ENCODE results near the gene SAMD4B.
A peak's percentile ranks its signal among the peaks of the same experiment; 100 is the strongest.
"Not testable (repeated sequence)": the region's sequence is repeated elsewhere in the genome, so short reads cannot be mapped to it uniquely, and the experiment has no call there.

SAMD4B gene

DNA sequence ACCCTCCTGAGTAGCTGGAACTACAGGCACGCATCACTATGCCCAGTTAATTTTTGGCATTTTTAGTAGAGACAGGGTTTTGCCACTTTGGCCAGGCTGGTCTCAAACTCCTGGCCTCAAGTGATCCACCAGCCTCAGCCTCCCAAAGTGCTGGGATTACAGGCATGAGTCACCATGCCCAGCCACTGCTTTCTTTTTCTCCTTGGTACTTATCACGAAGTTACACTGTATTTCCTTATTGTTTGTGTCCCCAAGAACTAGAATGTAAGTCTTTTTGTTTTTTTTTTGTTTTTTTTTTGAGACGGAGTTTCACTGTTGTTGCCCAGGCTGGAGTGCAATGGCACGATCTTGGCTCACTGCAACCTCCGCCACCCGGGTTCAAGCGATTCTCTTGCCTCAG lies 2.1 kb upstream of the SAMD4B start:
- H3K36me3 Mint-ChIP-seq (ENCODE audit: low read depth); DNase-seq; ATAC-seq; H3K27me3 Mint-ChIP-seq; H3K9me3 Mint-ChIP-seq: not testable (repeated sequence)
- H3K4me3 Mint-ChIP-seq: peak overlapping the region; percentile 87
- H3K4me1 Mint-ChIP-seq: peaks cover 61% of the 10 kb centered on the region
- peak overlapping the region; percentile 82 for H3K27ac Mint-ChIP-seq

DNA sequence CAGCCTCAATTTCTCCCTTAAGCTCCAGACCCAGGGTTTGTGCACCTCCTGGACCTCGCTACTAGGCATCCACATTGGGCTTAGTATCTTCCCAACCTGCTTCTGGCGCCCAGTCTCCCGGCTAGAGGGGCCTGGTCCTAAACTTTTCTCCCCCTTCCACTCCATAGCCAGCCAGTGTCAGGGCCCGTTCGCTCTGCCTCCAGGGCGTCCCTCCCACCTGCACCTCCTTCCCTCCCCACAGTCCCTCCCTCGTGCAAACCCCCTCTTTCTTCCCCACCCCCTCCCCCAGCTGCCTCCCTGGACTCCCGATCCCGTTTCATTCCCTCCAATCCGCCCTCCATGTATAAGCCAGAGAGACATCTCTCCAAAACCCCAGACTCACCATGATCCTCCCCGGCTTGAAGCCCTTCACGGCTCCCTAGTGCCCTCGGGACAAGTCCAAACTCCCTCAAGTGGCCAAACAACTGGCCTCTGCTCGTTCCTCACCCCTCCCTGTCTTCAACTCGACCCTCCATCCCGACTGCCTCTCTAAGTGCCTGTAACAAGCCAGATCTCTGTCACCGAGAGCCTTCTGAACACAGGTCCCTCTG lies 997 bp upstream of the SAMD4B start:
- H3K9me3 Mint-ChIP-seq: no peaks in the 10 kb centered on the region
- H3K4me1 Mint-ChIP-seq: peaks cover 63% of the 10 kb centered on the region
- DNase-seq (peak; percentile 36), ATAC-seq (peak; percentile 4)
- H3K4me3 Mint-ChIP-seq: peak overlapping the region; percentile 87
- H3K27me3 Mint-ChIP-seq: no peaks in the 10 kb centered on the region
- peaks cover 3% of the 10 kb centered on the region for H3K36me3 Mint-ChIP-seq (ENCODE audit: low read depth)
- H3K27ac Mint-ChIP-seq: peak overlapping the region; percentile 82

DNA sequence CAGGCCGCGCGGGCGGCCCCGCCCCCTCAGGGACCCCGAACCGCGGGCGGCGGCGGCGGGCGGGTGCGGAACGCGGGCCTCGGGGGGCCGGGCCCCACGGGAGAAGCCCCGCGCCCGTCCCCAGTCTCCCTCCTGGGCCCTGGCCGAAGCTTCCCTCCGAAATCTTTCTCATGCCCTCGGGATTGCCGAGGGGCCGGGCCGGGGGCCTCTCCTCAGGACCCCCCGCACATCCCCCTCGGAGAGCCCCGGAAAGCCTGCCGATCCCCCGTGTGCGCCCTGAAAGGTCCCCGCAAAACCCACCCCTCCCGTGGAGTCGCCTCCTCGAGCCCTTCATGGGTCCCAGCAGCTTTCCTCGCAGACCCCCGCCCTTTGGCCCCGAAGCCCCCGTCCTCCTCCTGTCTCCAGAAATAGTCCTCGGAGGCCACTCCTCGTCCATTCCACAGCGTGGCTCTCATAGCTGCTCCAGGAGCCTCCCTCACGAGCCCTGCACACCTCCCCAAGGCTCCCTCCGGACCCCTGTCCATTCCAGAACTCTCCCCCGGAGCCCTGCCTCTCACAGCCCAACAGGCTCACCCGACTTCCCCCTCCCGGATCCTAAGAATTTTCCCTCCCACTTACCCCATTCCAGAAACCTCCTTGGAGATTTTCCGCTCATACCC lies 555 bp downstream of the SAMD4B start:
- Mint-ChIP-seq H3K36me3 (ENCODE audit: low read depth) (peaks cover 7% of the 10 kb centered on the region), H3K4me3 (peak overlapping the region; percentile 82), H3K27ac (peak overlapping the region; percentile 75), H3K27me3 (no peaks in the 10 kb centered on the region), H3K9me3 (no peaks in the 10 kb centered on the region), H3K4me1 (peaks cover 67% of the 10 kb centered on the region)
- ATAC-seq (no peak), DNase-seq (no peak)

DNA sequence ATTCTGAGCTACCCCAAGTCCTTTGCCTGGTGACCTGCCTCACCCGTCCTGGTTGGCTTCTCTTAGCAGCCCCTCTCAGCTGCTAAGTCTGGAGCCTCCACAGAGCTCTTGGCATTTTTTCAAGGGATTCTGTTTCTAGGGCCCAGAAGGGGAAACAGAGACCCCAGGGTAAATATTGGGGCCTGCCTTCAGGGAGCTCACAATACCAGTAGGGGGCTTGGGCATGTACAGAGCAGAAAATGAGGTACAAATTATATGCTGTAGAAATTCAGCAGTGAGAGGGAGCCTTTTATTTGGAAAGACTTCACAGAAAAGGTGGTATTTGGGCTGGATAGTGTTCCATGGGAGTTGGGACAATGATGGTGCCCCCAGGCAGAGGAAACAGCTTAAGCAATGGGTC lies 3.7 kb downstream of the SAMD4B start:
- H3K27ac Mint-ChIP-seq: no peak overlapping the region
- H3K9me3 Mint-ChIP-seq: no peaks in the 10 kb centered on the region
- H3K4me3 Mint-ChIP-seq: no peak overlapping the region
- H3K27me3 Mint-ChIP-seq: no peaks in the 10 kb centered on the region
- no peak for ATAC-seq
- H3K4me1 Mint-ChIP-seq: peaks cover 64% of the 10 kb centered on the region
- no peak for DNase-seq
- H3K36me3 Mint-ChIP-seq (ENCODE audit: low read depth): peaks cover 21% of the 10 kb centered on the region

DNA sequence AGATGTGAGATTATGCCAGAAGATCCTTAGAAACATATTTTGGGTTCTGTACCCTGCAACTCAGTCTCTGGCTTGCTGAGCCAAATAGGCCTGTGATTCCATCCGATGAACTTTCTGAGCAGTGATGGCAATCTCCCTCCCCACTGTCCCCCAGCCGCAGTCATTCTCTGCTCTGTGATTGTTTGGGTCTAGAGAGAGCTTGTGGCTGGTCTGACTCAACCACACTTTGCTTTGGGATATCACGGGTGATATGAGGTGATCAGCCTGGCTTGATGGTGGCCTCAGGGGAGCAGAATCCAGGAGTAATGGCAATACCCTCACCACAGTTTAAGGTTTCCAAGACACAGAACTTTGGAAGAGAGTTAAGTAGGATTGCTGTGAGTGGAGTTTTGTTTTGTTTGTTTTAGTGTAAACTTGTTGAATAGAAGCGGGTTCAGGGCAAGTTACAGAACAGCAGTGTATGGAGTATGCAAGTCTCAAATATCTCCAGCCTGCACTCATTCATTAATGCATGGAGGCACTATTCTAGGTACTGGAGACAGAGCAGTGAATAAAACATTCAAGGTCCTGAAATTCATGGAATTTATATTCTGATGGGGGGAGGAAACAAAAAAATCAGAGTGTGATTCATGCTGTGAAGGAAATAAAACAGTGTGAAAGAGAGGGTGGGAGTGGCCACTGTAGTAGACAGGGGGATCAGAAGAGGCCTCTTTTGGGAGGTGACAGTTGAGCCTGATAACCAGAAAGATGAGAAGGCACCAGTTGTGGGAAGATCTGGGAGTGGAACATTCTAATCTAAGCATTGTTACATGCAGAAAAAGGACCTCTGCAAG lies 5.3 kb downstream of the SAMD4B start:
- Mint-ChIP-seq H3K4me3 (no peak overlapping the region), H3K27me3 (no peaks in the 10 kb centered on the region), H3K9me3 (no peaks in the 10 kb centered on the region), H3K4me1 (peaks cover 75% of the 10 kb centered on the region), H3K36me3 (ENCODE audit: low read depth) (peaks cover 29% of the 10 kb centered on the region), H3K27ac (peak overlapping the region; percentile 28)
- DNase-seq: no peak
- ATAC-seq: peak; percentile 48

DNA sequence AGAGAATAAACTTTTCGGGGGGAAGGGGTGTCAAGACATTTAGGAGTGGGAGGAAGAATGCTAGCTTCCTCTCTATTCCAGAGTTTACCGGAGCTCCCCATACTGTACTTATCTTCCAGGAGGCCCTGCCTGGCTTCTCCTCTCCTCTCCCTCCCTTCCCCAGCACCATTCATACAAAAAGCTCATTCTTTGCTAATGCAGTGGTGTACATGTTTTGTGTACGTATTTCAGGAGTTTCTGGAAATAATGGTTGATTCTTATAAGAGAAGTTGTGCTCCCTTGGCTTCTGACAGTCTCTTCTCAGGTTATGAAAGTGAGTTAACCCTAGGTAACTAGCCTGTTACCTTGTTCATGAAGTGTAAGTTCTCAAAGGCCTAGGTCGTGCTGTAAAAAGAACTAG lies 7.1 kb downstream of the SAMD4B start:
- DNase-seq: no peak
- Mint-ChIP-seq H3K36me3 (ENCODE audit: low read depth) (peaks cover 32% of the 10 kb centered on the region), H3K4me3 (no peak overlapping the region), H3K27ac (no peak overlapping the region), H3K9me3 (no peaks in the 10 kb centered on the region), H3K4me1 (peaks cover 62% of the 10 kb centered on the region), H3K27me3 (no peaks in the 10 kb centered on the region)
- no peak for ATAC-seq

DNA sequence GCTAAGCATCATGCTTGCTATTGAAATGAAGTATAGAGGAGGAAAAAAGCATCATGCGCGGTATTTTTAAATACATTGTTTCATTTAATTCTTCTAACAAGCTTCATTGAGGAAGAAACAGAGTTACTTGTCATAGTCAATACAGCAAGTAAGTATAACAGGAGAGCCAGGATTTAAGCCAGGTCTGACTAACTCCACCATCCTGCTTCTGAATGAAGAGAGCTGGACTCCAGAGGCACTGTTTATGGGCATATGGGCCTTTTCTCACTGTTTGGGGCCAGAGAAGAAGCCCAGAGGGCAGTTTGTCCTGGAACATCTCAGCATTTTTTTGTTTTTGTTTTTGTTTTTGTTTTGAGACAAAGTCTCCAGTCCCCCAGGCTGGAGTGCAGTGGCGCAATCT lies 7.9 kb downstream of the SAMD4B start:
- H3K4me3 Mint-ChIP-seq: no peak overlapping the region
- no peaks in the 10 kb centered on the region for H3K27me3 Mint-ChIP-seq
- H3K27ac Mint-ChIP-seq: no peak overlapping the region
- H3K36me3 Mint-ChIP-seq (ENCODE audit: low read depth): peaks cover 33% of the 10 kb centered on the region
- peaks cover 54% of the 10 kb centered on the region for H3K4me1 Mint-ChIP-seq
- DNase-seq: no peak
- H3K9me3 Mint-ChIP-seq: no peaks in the 10 kb centered on the region
- no peak for ATAC-seq

DNA sequence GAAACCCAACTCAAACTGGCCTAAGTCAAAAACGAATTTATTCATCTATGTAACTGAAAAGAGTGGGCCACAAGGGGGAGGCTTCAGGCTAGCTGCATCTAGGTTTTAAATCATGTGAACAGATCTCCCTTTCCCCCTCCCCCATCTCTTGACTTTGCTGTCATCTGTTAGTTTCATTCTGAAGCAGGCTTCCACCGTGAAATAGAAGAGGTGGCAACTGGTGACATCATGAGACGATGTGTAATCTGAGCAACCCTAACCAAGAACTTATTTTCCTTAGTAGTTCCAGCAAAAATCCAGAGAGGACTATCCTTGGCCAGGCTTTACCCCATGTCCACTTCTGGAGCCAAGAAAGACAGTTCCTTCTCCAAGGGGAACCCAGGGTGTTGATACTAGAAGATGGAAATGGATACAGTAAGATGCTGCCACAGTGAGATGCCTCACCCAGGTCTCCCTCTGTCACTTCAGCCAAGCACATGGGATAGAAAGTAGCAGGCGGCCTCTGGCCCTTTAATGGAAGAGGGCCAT lies 9.4 kb downstream of the SAMD4B start:
- Mint-ChIP-seq H3K9me3 (no peaks in the 10 kb centered on the region), H3K4me3 (no peak overlapping the region), H3K27me3 (no peaks in the 10 kb centered on the region), H3K36me3 (ENCODE audit: low read depth) (peaks cover 47% of the 10 kb centered on the region), H3K4me1 (peaks cover 41% of the 10 kb centered on the region), H3K27ac (peak overlapping the region; percentile 60)
- DNase-seq (peak; percentile 34), ATAC-seq (peak; percentile 83)

DNA sequence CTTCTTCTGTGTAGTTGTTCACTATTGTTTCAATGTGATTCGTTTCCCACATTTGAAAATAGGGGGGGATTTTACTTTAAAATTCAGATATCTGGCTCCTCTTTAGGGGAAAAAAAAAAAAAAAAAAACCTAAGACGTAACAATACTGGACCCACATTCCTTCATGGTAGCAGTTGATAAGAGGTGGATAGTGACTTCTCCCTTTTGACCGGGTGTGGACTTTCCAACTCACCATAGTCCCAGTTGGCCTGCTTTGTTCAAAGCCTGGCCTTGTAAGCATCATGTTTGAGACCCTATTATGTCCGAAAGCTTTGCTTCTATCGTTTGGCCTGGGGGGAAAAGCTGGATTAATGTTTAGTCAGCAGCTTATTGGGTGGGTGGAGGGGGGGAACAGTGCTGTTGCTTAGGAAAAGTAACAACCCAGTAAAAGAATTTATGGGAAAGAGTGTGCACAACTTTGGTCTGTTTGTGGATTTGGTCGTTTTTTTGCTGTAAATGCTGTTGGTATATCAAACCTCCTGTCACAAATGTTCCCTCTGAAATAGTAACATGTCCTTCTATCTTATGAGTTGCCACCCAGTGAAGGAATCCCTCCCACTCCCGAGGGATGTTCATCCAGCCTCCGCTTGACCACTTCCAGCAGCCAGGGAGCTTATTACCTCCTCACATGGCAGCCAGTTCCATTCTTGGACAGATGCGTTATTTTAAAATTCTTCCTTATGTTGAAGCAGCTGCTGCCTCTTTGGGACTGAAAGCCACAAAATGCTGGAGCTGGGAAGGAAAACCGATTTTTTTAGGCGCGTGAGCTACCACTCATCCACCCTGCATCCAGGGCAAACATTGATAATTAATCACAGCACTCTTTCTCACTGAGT lies 10.4 kb downstream of the SAMD4B start:
- H3K27ac Mint-ChIP-seq: peak overlapping the region; percentile 60
- peaks cover 31% of the 10 kb centered on the region for H3K4me1 Mint-ChIP-seq
- H3K27me3 Mint-ChIP-seq: no peaks in the 10 kb centered on the region
- no peaks in the 10 kb centered on the region for H3K9me3 Mint-ChIP-seq
- no peak overlapping the region for H3K4me3 Mint-ChIP-seq
- peaks cover 52% of the 10 kb centered on the region for H3K36me3 Mint-ChIP-seq (ENCODE audit: low read depth)
- no peak for DNase-seq
- no peak for ATAC-seq

DNA sequence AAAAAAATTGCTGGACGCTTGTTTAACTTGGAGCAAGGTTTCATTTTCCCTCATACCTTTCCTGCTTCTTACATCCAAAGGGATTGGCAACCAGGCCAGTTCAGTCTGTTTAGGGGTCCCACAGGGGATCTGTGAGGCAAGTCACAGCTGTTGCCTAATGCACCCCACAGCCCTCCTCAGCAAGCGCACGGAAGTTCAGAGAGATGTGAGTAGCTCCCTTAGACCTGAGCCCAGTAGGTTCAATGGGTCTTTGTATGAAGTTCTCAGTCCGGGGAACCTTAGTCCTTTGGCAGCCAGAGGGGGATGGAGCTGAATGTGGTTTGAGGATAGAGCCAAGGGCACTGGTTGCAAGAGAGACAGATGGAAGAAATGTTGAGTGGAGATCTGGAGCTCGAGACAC lies 13.0 kb downstream of the SAMD4B start:
- H3K4me3 Mint-ChIP-seq: no peak overlapping the region
- peaks cover 15% of the 10 kb centered on the region for H3K4me1 Mint-ChIP-seq
- no peak for ATAC-seq
- no peak for DNase-seq
- H3K27ac Mint-ChIP-seq: no peak overlapping the region
- H3K36me3 Mint-ChIP-seq (ENCODE audit: low read depth): peaks cover 47% of the 10 kb centered on the region
- H3K27me3 Mint-ChIP-seq: no peaks in the 10 kb centered on the region
- H3K9me3 Mint-ChIP-seq: no peaks in the 10 kb centered on the region

DNA sequence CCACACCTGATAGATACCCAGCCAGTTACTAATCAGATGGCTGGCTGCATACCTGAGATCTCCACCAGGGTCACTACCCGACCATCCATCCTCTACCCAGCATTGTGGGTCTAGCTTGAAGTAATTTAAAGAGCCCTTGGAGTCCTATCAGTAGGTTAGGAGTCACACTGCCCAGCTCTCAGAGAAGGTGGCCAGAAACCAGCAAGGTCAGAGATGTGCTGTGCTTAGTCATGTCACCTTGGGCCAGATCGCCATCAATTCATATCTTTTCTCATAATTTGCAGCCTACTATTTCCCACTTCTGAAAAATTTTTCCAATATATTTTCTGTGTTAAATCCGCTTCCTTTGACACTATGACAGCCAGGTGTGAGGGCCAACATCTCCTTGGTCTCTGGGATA lies 13.9 kb downstream of the SAMD4B start:
- peaks cover 48% of the 10 kb centered on the region for H3K36me3 Mint-ChIP-seq (ENCODE audit: low read depth)

DNA sequence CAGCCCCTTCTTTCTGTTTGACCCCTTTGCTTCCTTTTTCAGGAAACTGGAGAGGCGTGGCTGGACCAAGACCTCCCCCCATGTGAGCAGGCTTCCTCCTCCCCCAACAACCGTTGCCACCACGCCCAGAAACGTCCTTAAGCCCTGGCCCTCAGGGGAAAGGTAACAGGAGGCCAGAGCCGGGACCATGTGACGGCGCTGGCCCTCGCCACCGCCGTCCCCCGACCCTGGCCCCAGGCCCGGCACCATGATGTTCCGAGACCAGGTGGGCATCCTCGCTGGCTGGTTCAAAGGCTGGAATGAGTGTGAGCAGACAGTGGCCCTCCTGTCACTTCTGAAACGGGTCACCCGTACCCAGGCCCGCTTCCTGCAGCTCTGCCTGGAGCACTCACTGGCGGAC lies 14.4 kb downstream of the SAMD4B start:
- peaks cover 47% of the 10 kb centered on the region for H3K36me3 Mint-ChIP-seq (ENCODE audit: low read depth)
- H3K27me3 Mint-ChIP-seq: no peaks in the 10 kb centered on the region
- peaks cover 7% of the 10 kb centered on the region for H3K4me1 Mint-ChIP-seq
- DNase-seq: no peak
- no peak overlapping the region for H3K4me3 Mint-ChIP-seq
- H3K9me3 Mint-ChIP-seq: no peaks in the 10 kb centered on the region
- H3K27ac Mint-ChIP-seq: no peak overlapping the region
- no peak for ATAC-seq

More for the DNA sequence above, 13.9 kb downstream of the SAMD4B start:
- Mint-ChIP-seq H3K9me3 (no peaks in the 10 kb centered on the region), H3K4me1 (peaks cover 13% of the 10 kb centered on the region), H3K4me3 (no peak overlapping the region), H3K27ac (no peak overlapping the region), H3K27me3 (no peaks in the 10 kb centered on the region)
- ATAC-seq (no peak), DNase-seq (no peak)

DNA sequence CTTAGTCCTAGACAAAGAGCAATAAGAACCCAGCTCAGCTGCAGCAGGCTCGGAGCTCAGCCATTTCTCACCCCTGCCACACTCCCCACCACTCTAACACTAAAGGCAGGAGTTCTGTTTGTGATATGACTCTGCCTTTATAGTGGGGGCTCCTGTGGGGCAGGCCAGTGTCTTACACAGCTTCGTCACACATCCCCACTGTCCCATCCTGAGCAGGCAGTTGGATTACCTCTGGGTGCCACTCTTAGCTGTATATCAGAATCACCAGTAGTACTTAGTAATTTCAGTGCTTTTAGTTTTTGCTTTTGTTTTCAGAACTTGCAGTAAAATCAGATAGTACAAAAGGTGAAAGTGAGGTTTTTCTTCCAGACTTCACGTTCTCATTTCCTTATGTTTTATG lies 16.8 kb downstream of the SAMD4B start:
- H3K27me3 Mint-ChIP-seq: no peaks in the 10 kb centered on the region
- no peaks in the 10 kb centered on the region for H3K9me3 Mint-ChIP-seq
- DNase-seq: no peak
- ATAC-seq: no peak
- peaks cover 44% of the 10 kb centered on the region for H3K36me3 Mint-ChIP-seq (ENCODE audit: low read depth)
- H3K4me1 Mint-ChIP-seq: peaks cover 6% of the 10 kb centered on the region
- H3K4me3 Mint-ChIP-seq: no peak overlapping the region
- H3K27ac Mint-ChIP-seq: no peak overlapping the region

DNA sequence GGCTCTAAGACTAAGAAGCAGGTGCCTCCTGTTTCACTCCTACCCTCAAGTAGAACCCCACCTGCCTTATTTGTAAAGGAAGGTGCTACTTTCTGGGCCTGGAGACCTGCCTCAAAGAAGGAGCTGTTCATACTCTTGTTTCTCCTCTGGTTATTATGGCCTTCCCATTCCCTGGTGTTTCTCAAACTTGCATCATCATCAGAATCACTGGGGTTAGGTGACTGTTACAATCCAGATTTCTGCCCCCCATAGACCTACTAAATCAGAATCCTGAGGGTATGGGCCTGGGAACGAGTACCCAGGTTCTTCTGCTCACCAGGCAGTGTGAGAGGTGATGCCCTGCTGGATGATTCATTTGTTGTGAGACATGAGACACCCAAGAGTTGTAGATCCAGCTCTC lies 18.4 kb downstream of the SAMD4B start:
- H3K4me1 Mint-ChIP-seq: peaks cover 7% of the 10 kb centered on the region
- H3K27ac Mint-ChIP-seq: no peak overlapping the region
- ATAC-seq (no peak), DNase-seq (no peak)
- H3K36me3 Mint-ChIP-seq (ENCODE audit: low read depth): peaks cover 38% of the 10 kb centered on the region
- no peaks in the 10 kb centered on the region for H3K9me3 Mint-ChIP-seq
- no peak overlapping the region for H3K4me3 Mint-ChIP-seq
- no peaks in the 10 kb centered on the region for H3K27me3 Mint-ChIP-seq
